K562 (cell line): ENCODE data around the gene KLF5. TPM values are rescaled to one million over a fixed set of nuclear protein-coding genes. Genes with fewer than 3 reads are reported as not detected.
A peak's percentile ranks its signal among the peaks of the same experiment; 100 is the strongest.

Experiments
- ATAC-seq: fragments of 200-7000 bp; cut with Tn5 transposase; 3 replicates; pipeline ENCODE4 v1.9.1; 2020; ENCODE audit warnings: moderate library complexity
- BruUV-seq: library from RNA; stranded (reverse); fragments of 400-500 nt; replicated peaks from 2 replicates; lab custom pipeline; 2021; lab: Mats Ljungman, UMichigan
- CTCF ChIA-PET: fragments of 300-600 bp; formaldehyde crosslinking; extraction: SDS; loops from one replicate; lab custom pipeline; 2021; ENCODE audit warnings: low intra/inter-chr PET ratio; lab: Yijun Ruan, JAX
- POLR2A ChIA-PET: fragments of 300-600, 350-650 bp; sonication (Branson Sonifier 250); formaldehyde crosslinking; extraction: SDS; loops from one replicate; lab custom pipeline; 2021; ENCODE audit warnings: antibody characterized with exemption, inconsistent platforms; lab: Yijun Ruan, JAX
- DNase-seq, 4 experiments: peaks; one replicate each; pipeline versions ENCODE4 v3.0.0 to v3.0.0-alpha.2; 2011 to 2018; ENCODE audit warnings: low spot score in 3 of 4, mixed read lengths in 3 of 4; ENCODE audit errors: extremely low read depth in 1 of 4
- FAIRE-seq: peaks from 2 replicates; lab custom pipeline; 2011; peaks lifted over from hg19 to GRCh38; lab: Jason Lieb, UNC
- H2AFZ ChIP-seq: 2 replicates; pipeline ENCODE4 v1.6.0; 2011; ENCODE audit warnings: low read depth, low read length, control low read depth, inconsistent platforms
- H3K27ac ChIP-seq: fragments of 200-600 bp; 3 replicates; pipeline ENCODE4 v1.8.0; 2011; ENCODE audit warnings: low read depth, mild to moderate bottlenecking, control low read depth, inconsistent platforms, low read length, moderate library complexity, mixed read lengths; ENCODE audit errors: extremely low read depth
- H3K27me3 ChIP-seq, 2 experiments: fragments of 300-600 bp in 1 of 2; 2 replicates in 1 of 2; 3 replicates in 1 of 2; pipeline versions ENCODE4 v1.6.0 to v1.8.0; 2011; ENCODE audit warnings: inconsistent platforms in 2 of 2, low read length in 2 of 2, mild to moderate bottlenecking in 1 of 2, mixed read lengths in 1 of 2, moderate library complexity in 1 of 2; ENCODE audit not compliant: control insufficient read depth in 2 of 2, insufficient read depth in 2 of 2
- H3K36me3 ChIP-seq: fragments of 300-600 bp; 3 replicates; pipeline ENCODE4 v1.8.0; 2011; ENCODE audit warnings: mild to moderate bottlenecking, low read length, inconsistent platforms; ENCODE audit not compliant: control insufficient read depth, insufficient read depth
- H3K4me1 ChIP-seq, 2 experiments: fragments of 200-600 bp in 1 of 2; replicated peaks in 1 of 2; 2 replicates in 1 of 2; 3 replicates in 1 of 2; pipeline versions ENCODE4 v1.5.1 to v1.8.0; 2011; ENCODE audit warnings: inconsistent platforms in 2 of 2, low read length in 2 of 2, mild to moderate bottlenecking in 1 of 2, mixed read lengths in 1 of 2, moderate library complexity in 1 of 2; ENCODE audit not compliant: control insufficient read depth in 2 of 2, insufficient read depth in 2 of 2
- H3K4me2 ChIP-seq: 2 replicates; pipeline ENCODE4 v1.6.1; 2011; ENCODE audit warnings: low read length, control low read depth, inconsistent platforms, mixed read lengths; ENCODE audit not compliant: insufficient read depth
- H3K4me3 ChIP-seq: fragments of 200-600 bp; sonication (generic), shearing (Covaris generic); 2 replicates; pipeline ENCODE4 v1.5.1; 2016; ENCODE audit warnings: control low read depth, inconsistent platforms
- H3K79me2 ChIP-seq: fragments of 200-600 bp; 3 replicates; pipeline ENCODE4 v1.8.0; 2011; ENCODE audit warnings: low read length, inconsistent platforms; ENCODE audit not compliant: control insufficient read depth, insufficient read depth
- H3K9ac ChIP-seq, 2 experiments: 2 replicates each; pipeline versions ENCODE4 v1.6.0 to v1.6.1; 2011; ENCODE audit warnings: low read depth in 2 of 2, low read length in 2 of 2, control low read depth in 1 of 2, inconsistent platforms in 1 of 2, mild to moderate bottlenecking in 1 of 2, mixed read lengths in 1 of 2; ENCODE audit not compliant: insufficient read depth in 1 of 2
- H3K9me1 ChIP-seq: one replicate; pipeline ENCODE4 v1.6.0; 2011; ENCODE audit warnings: inconsistent platforms, mild to moderate bottlenecking, low read length, moderate library complexity; ENCODE audit not compliant: control insufficient read depth, insufficient read depth
- H3K9me3 ChIP-seq: replicated peaks from 2 replicates; pipeline ENCODE4 v1.5.1; 2011; ENCODE audit warnings: low read depth, low read length, inconsistent platforms; ENCODE audit not compliant: control insufficient read depth, insufficient read depth
- H4K20me1 ChIP-seq: replicated peaks from 2 replicates; pipeline ENCODE4 v1.6.1; 2011; ENCODE audit warnings: low read length, inconsistent platforms, mixed read lengths; ENCODE audit not compliant: control insufficient read depth, insufficient read depth
- ATF3 ChIP-seq, 2 experiments: fragments of 450-650 bp in 1 of 2; sonication (generic) in 1 of 2; formaldehyde crosslinking in 1 of 2; IDR thresholded peaks in 1 of 2; conservative IDR thresholded peaks in 1 of 2; 2 replicates each; pipeline versions ENCODE4 v1.6.1 to v1.8.1; 2016 to 2023; ENCODE audit warnings: mild to moderate bottlenecking in 2 of 2, moderate library complexity in 2 of 2, inconsistent platforms in 1 of 2, missing genetic modification reagents in 1 of 2
- ATF4 ChIP-seq: fragments of 450-650 bp; formaldehyde crosslinking; IDR thresholded peaks from 2 replicates; pipeline ENCODE4 v1.4.0; 2022; ENCODE audit warnings: mild to moderate bottlenecking, moderate library complexity
- CEBPG ChIP-seq, 3 experiments: fragments of 200-800 bp in 1 of 3; sonication (Bioruptor generic) in 1 of 3; sonication (generic) in 1 of 3; formaldehyde crosslinking in 1 of 3; IDR thresholded peaks in 2 of 3; conservative IDR thresholded peaks in 1 of 3; 2 replicates each; pipeline versions ENCODE4 v1.6.1 to v1.8.0; 2016 to 2022; ENCODE audit warnings: missing compliant biosample characterization in 2 of 3, missing genetic modification characterization in 2 of 3, mild to moderate bottlenecking in 1 of 3, missing genetic modification reagents in 1 of 3
- E2F5 ChIP-seq: sonication (generic); formaldehyde crosslinking; IDR thresholded peaks from 2 replicates; pipeline ENCODE4 v1.8.0; 2022; ENCODE audit warnings: mild to moderate bottlenecking, missing genetic modification reagents
- FOSL1 ChIP-seq: fragments of 200-800 bp; sonication (Bioruptor generic); conservative IDR thresholded peaks from 2 replicates; pipeline ENCODE4 v1.6.1; 2016; ENCODE audit warnings: missing genetic modification characterization, missing compliant biosample characterization
- JUND ChIP-seq, 2 experiments: IDR thresholded peaks; 2 replicates in 1 of 2; 3 replicates in 1 of 2; pipeline ENCODE4 v1.6.1; 2011; ENCODE audit warnings: borderline replicate concordance in 2 of 2, low read depth in 2 of 2, low read length in 2 of 2, improper control_type of control experiment in 1 of 2, missing biosample characterization in 1 of 2, missing genetic modification characterization in 1 of 2, missing genetic modification reagents in 1 of 2
- NR3C1 ChIP-seq: sonication (generic); formaldehyde crosslinking; IDR thresholded peaks from 2 replicates; pipeline ENCODE4 v1.8.1; 2022; ENCODE audit warnings: missing genetic modification reagents
- TRIM24 ChIP-seq, 2 experiments: fragments of 450-650 bp; IDR thresholded peaks; 2 replicates each; pipeline ENCODE4 v1.6.1; 2016
- WGBS: fragments of 100-300 bp; shearing (Covaris generic); methylation state at CpG from one replicate; pipeline ENCODE4 v1.1.6; 2016; ENCODE audit warnings: low coverage, mixed read lengths; ENCODE audit not compliant: insufficient coverage; ENCODE audit errors: missing lambda C conversion rate; 5-methylcytosine and 5-hydroxymethylcytosine counted together
- in situ Hi-C: fragments of 300-500 bp; cut with MboI; formaldehyde crosslinking; loops from 4 replicates; pipeline ENCODE4 v1.15.0; 2018; ENCODE audit warnings: inconsistent platforms, mixed read lengths
- intact Hi-C: fragments of 100-400 bp; cut with micrococcal nuclease; formaldehyde crosslinking; loops from 2 replicates; pipeline ENCODE4 v1.14.2; 2022
- polyA plus RNA-seq, 8 experiments: library from polyadenylated mRNA; depleted of rRNA in 4 of 8; stranded (reverse) in 5 of 8; unstranded in 3 of 8; fragments of >200 nt; fragmentation: Nextera tagmentation in 2 of 8; fragmentation: Illumina TruSeq in 1 of 8; extraction: Ambion mirVana in 2 of 8; extraction: Trizol in 1 of 8; gene quantifications; 2 replicates each; pipeline versions ENCODE4 v1.2.1 to v1.2.3, GENCODE V29; 2011 to 2014; ENCODE audit warnings: inconsistent platforms in 1 of 8, missing spikeins in 1 of 8
- total RNA-seq, 7 experiments: library from RNA; depleted of rRNA in 6 of 7; stranded (reverse); fragments of >200 nt in 6 of 7; fragmentation: Illumina TruSeq in 2 of 7; extraction: Trizol in 2 of 7; gene quantifications; 2 replicates each; pipeline versions ENCODE4 v1.2.1 to v1.2.3, GENCODE V29; 2011 to 2021; ENCODE audit warnings: low replicate concordance in 1 of 7

KLF5 gene
- total and polyA plus RNA-seq, 9 of the 15 experiments (the other 6 are each of a cell fraction or from before 2014, with no cell fraction given), result 0.17 to 1.0 (median 0.36) TPM

GRCh38 chr13:73109288-73109899 is 50.6 kb downstream of the KLF5 start:
- in situ Hi-C loops, result no loop called here
- TF ChIP-seq E2F5 (CRISPR knock-in tag), result no peak
- TF ChIP-seq ATF3 (IDR thresholded peaks at IDR 0.05), result peak; percentile 72; the same call in 1 of the 2 replicates
- no peak for TF ChIP-seq ATF3 (CRISPR knock-in tag; conservative IDR thresholded peaks at IDR 0.05)
- peak; percentile 31; the same call in 1 of the 2 replicates for TF ChIP-seq FOSL1 (tag)
- peak; percentile 56; the same call in 1 of the 2 replicates for TF ChIP-seq ATF4 (CRISPR knock-in tag)
- peak; percentile 58 for TF ChIP-seq CEBPG (CRISPR knock-in tag; IDR thresholded peaks at IDR 0.05)
- peak; percentile 24 to 86; a peak in 2 of 4 replicates for TF ChIP-seq CEBPG (tag; conservative IDR thresholded peaks at IDR 0.05 in 1 of 2, IDR thresholded peaks at IDR 0.05 in 1 of 2)
- peak; percentile 27; the same call in 1 of the 2 replicates for TF ChIP-seq JUND (IDR thresholded peaks at IDR 0.05; ENCODE audit: borderline replicate concordance, low read depth, low read length)
- no peak for TF ChIP-seq JUND (tag; IDR thresholded peaks at IDR 0.05; ENCODE audit: borderline replicate concordance, low read depth, low read length)
- TF ChIP-seq NR3C1, result no peak
- TF ChIP-seq TRIM24 (IDR thresholded peaks at IDR 0.05), result peak in 1 of 2 experiments; percentile 37; a peak in 1 of 4 replicates
- intact Hi-C loops, result no loop called here
- Histone ChIP-seq H3K4me1 (no peaks in the 10 kb centered on the region), H3K9me1 (no peaks in the 10 kb centered on the region), H3K79me2 (no peaks in the 10 kb centered on the region), H3K27me3 (peaks cover 0 to 5% of the 10 kb centered on the region in 2 experiments; a peak in 3 of 5 replicates), H3K9ac (no peak overlapping the region), H3K4me3 (no peak overlapping the region), H3K27ac (no peak overlapping the region), H3K36me3 (no peaks in the 10 kb centered on the region), H3K9me3 (no peaks in the 10 kb centered on the region), H4K20me1 (no peaks in the 10 kb centered on the region), H2AFZ (no peak overlapping the region), H3K4me2 (no peak overlapping the region)
- DNase-seq (no peak), FAIRE-seq (no peak), ATAC-seq (peak; percentile 61)
- POLR2A ChIA-PET, result no interaction called here
- no TSS peak for BruUV-seq
- CTCF ChIA-PET, result no interaction called here
- WGBS, result 0% methylated on average over 11 of the region's 11 CpGs
